H1 (cell line): ENCODE data around the gene DENND1A. TPM values are rescaled to one million over a fixed set of nuclear protein-coding genes. Genes with fewer than 3 reads are reported as not detected.

ENCODE experiments used
- CHD1 ChIP-seq: IDR thresholded peaks from 2 replicates; pipeline ENCODE4 v1.6.1; 2012; ENCODE audit warnings: low read depth, low read length, improper control_type of control experiment
- CHD2 ChIP-seq: IDR thresholded peaks from 2 replicates; pipeline ENCODE4 v1.6.1; 2012; ENCODE audit warnings: low read length, improper control_type of control experiment
- CHD7 ChIP-seq: fragments of 300-600 bp; sonication (generic); IDR thresholded peaks from 2 replicates; pipeline ENCODE4 v1.7.1; 2012; ENCODE audit warnings: low read length, moderate library complexity, mild to moderate bottlenecking, inconsistent platforms; ENCODE audit not compliant: insufficient replicate concordance
- GTF2F1 ChIP-seq: IDR thresholded peaks from 2 replicates; pipeline ENCODE4 v1.6.1; 2012; ENCODE audit warnings: low read depth, low read length, improper control_type of control experiment, borderline replicate concordance
- KDM4A ChIP-seq: IDR thresholded peaks from one replicate; pipeline ENCODE4 v1.7.1; 2012; ENCODE audit warnings: low read depth, mild to moderate bottlenecking, moderate library complexity, low read length, inconsistent platforms; ENCODE audit not compliant: severe bottlenecking
- MAX ChIP-seq: IDR thresholded peaks from 2 replicates; pipeline ENCODE4 v1.6.1; 2012; ENCODE audit warnings: inconsistent platforms
- POLR2A ChIP-seq, 2 experiments: IDR thresholded peaks; 1 replicate in 1 of 2; 2 replicates in 1 of 2; pipeline ENCODE4 v1.6.1; 2011; ENCODE audit warnings: low read depth in 2 of 2, low read length in 2 of 2, mild to moderate bottlenecking in 2 of 2; ENCODE audit errors: control extremely low read depth in 1 of 2
- RAD21 ChIP-seq, 2 experiments: IDR thresholded peaks in 1 of 2; conservative IDR thresholded peaks in 1 of 2; 2 replicates each; pipeline ENCODE4 v1.6.1; 2011; ENCODE audit warnings: low read depth in 2 of 2, low read length in 2 of 2, improper control_type of control experiment in 1 of 2, inconsistent platforms in 1 of 2, mild to moderate bottlenecking in 1 of 2, moderate library complexity in 1 of 2
- RFX5 ChIP-seq: IDR thresholded peaks from 2 replicates; pipeline ENCODE4 v1.6.1; 2011; ENCODE audit warnings: low read depth, low read length, improper control_type of control experiment, borderline replicate concordance
- RNF2 ChIP-seq: fragments of 200-900, 300-1000 bp; sonication (generic); IDR thresholded peaks from 2 replicates; pipeline ENCODE4 v1.7.1; 2016; ENCODE audit warnings: borderline replicate concordance, low read depth, mild to moderate bottlenecking, antibody characterized with exemption, low read length; ENCODE audit not compliant: poor library complexity, severe bottlenecking; ENCODE audit errors: missing control alignments
- TAF1 ChIP-seq: IDR thresholded peaks from 2 replicates; pipeline ENCODE4 v1.6.1; 2011; ENCODE audit warnings: mild to moderate bottlenecking, low read depth, low read length
- TBP ChIP-seq: IDR thresholded peaks from 2 replicates; pipeline ENCODE4 v1.6.1; 2011; ENCODE audit warnings: low read depth, low read length, improper control_type of control experiment
- polyA plus RNA-seq, 7 experiments: library from polyadenylated mRNA; depleted of rRNA in 3 of 7; stranded (reverse) in 5 of 7; unstranded in 2 of 7; fragments of >200 nt in 5 of 7; fragments of 200-250 nt in 2 of 7; gene quantifications; 1 replicate in 5 of 7; 2 replicates in 1 of 7; 4 replicates in 1 of 7; pipeline versions ENCODE4 v1.2.1 to v1.2.3, GENCODE V29; 2011 to 2013; ENCODE audit warnings: missing spikeins in 2 of 7, mixed read lengths in 2 of 7
- total RNA-seq: library from RNA; stranded (reverse); fragmentation: NEBNext Ultra II Directional; extraction: Animal tissue kit (Norgen Biotek cat#: 25700); gene quantifications from 2 replicates; pipeline ENCODE4 v1.2.1, GENCODE V29; 2021

DENND1A gene
- total and polyA plus RNA-seq, 2 of the 8 experiments (the other 6 are each of a cell fraction or from before 2014, with no cell fraction given), result 24.1 to 26.4 TPM

GRCh38 chr9:123583646-123584045 lies 346.3 kb downstream of the DENND1A start (continued):
- TF ChIP-seq CHD7 (no peak), RNF2 (no peak), CHD1 (no peak), RAD21 (IDR thresholded peaks at IDR 0.05 in 1 of 2, conservative IDR thresholded peaks at IDR 0.05 in 1 of 2; ENCODE audit: low read depth in 2 of 2, low read length in 2 of 2) (no peak), TBP (no peak), TAF1 (no peak), RFX5 (no peak), MAX (no peak), KDM4A (no peak), POLR2A (IDR thresholded peaks at IDR 0.05; ENCODE audit: control extremely low read depth in 1 of 2, low read depth in 2 of 2, low read length in 2 of 2) (no peak), GTF2F1 (no peak), CHD2 (no peak)
